ENCODE data around the gene DNAAF5. TPM values are rescaled to one million over a fixed set of nuclear protein-coding genes. Genes with fewer than 3 reads are reported as not detected.

The DNAAF5 gene
- total RNA-seq, 1 donor from 2014 or later: 15.2 TPM

DNA sequence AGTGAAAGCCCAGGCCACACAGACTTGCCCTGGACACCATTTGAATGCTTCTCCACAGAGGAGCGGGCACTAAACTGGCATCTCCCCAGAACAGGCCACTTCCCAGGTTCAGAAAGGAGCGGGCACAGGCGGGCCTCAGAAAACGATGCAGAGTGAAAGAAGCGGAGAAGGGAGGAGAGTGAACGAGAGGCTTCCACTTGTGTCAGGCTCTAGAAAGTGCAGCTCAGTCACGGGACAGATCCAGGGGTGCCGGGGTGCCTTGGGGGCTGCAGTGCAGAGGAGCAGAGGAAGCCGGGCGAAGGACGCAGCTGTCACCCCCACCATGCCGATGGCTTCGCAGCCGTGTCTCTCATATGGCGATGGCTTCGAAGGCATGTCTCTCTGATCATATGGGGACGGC, 26.7 kb downstream of the DNAAF5 start:
- peaks cover 18% of the 10 kb centered on the region for H3K4me1 Mint-ChIP-seq (ENCODE audit: low read depth, unreplicated experiment)
- DNase-seq: no peak
- peaks cover 20% of the 10 kb centered on the region for H3K27me3 Mint-ChIP-seq (ENCODE audit: unreplicated experiment)
- TF ChIP-seq, protein P1, sequence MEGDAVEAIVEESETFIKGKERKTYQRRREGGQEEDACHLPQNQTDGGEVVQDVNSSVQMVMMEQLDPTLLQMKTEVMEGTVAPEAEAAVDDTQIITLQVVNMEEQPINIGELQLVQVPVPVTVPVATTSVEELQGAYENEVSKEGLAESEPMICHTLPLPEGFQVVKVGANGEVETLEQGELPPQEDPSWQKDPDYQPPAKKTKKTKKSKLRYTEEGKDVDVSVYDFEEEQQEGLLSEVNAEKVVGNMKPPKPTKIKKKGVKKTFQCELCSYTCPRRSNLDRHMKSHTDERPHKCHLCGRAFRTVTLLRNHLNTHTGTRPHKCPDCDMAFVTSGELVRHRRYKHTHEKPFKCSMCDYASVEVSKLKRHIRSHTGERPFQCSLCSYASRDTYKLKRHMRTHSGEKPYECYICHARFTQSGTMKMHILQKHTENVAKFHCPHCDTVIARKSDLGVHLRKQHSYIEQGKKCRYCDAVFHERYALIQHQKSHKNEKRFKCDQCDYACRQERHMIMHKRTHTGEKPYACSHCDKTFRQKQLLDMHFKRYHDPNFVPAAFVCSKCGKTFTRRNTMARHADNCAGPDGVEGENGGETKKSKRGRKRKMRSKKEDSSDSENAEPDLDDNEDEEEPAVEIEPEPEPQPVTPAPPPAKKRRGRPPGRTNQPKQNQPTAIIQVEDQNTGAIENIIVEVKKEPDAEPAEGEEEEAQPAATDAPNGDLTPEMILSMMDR (IDR thresholded peaks at IDR 0.05; ENCODE audit: partially characterized antibody, unreplicated experiment): no peak
- H3K36me3 Mint-ChIP-seq (ENCODE audit: unreplicated experiment): peaks cover 21% of the 10 kb centered on the region
- no peak overlapping the region for H3K4me3 Mint-ChIP-seq (ENCODE audit: unreplicated experiment)
- no peak overlapping the region for H3K27ac Mint-ChIP-seq (ENCODE audit: unreplicated experiment)
- peaks cover 17% of the 10 kb centered on the region for H3K9me3 Mint-ChIP-seq (ENCODE audit: unreplicated experiment)

DNA sequence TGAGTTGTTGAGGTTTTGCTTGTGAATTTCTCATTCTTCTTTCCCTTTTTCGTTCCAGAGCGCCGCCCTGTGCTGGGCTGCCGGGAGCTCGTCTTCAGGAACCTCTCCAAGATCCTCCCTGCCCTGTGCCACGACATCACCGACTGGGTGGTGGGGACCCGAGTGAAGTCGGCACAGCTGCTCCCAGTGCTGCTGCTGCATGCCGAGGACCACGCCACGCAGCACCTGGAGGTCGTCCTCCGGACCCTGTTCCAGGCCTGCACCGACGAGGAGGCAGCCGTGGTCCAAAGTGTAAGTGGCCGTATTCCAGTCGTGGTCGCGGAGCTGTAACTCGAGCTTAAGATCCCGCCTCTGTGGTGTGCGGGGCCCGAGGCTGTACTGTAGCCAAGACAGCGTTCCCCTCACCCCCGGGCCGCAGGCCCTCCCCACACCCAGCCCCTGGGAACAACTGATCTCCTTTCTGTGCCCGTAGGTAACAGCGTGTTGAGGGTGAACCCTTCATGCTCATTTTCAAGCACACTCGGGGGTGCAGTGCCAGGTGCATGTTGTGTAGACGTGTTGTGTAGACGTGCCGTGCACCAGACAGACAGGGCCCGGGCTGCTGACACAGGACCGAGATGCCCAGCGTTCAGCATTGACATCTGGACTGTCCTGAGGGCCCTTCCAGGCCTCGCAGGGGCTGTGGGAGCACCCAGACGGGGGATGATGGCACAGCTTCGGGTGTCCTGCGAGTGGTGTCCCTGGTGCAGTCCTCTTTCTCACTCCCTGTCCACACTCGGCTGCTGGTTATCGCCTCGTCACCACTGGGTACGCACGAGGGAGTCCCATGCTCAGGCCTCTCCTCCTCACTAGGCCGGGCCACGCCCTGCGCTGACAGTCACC, 28.3 kb downstream of the DNAAF5 start:
- Mint-ChIP-seq H3K4me3 (ENCODE audit: unreplicated experiment) (no peak overlapping the region), H3K4me1 (ENCODE audit: low read depth, unreplicated experiment) (peaks cover 12% of the 10 kb centered on the region), H3K36me3 (ENCODE audit: unreplicated experiment) (peaks cover 21% of the 10 kb centered on the region), H3K27me3 (ENCODE audit: unreplicated experiment) (peaks cover 16% of the 10 kb centered on the region), H3K9me3 (ENCODE audit: unreplicated experiment) (peaks cover 15% of the 10 kb centered on the region), H3K27ac (ENCODE audit: unreplicated experiment) (no peak overlapping the region)
- TF ChIP-seq, protein P1 (IDR thresholded peaks at IDR 0.05; ENCODE audit: partially characterized antibody, unreplicated experiment): no peak
- no peak for DNase-seq

DNA sequence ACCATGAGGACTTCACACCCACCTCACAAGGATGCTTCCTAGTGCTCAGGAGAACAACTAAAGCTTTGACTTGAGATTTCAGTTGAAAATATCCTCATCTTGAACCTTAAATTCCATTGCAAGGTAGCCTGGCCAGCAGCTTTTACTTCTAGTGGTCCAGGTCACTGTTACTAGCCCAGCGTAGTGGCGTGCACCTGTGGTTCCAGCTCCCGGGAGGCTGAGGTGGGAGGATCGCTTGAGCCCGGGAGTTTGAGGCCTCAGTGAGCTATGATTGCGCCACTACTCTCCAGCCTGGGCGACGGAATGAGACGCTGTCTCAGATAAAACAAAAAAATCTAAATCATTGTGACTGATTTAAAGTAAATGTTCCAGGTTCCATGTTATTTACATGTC, 28.9 kb downstream of the DNAAF5 start:
- peaks cover 21% of the 10 kb centered on the region for H3K36me3 Mint-ChIP-seq (ENCODE audit: unreplicated experiment)
- TF ChIP-seq, protein P1 (IDR thresholded peaks at IDR 0.05; ENCODE audit: partially characterized antibody, unreplicated experiment): no peak
- H3K27me3 Mint-ChIP-seq (ENCODE audit: unreplicated experiment): peaks cover 14% of the 10 kb centered on the region
- no peak overlapping the region for H3K27ac Mint-ChIP-seq (ENCODE audit: unreplicated experiment)
- H3K9me3 Mint-ChIP-seq (ENCODE audit: unreplicated experiment): peaks cover 10% of the 10 kb centered on the region
- no peak for DNase-seq
- no peak overlapping the region for H3K4me3 Mint-ChIP-seq (ENCODE audit: unreplicated experiment)
- H3K4me1 Mint-ChIP-seq (ENCODE audit: low read depth, unreplicated experiment): peaks cover 8% of the 10 kb centered on the region

DNA sequence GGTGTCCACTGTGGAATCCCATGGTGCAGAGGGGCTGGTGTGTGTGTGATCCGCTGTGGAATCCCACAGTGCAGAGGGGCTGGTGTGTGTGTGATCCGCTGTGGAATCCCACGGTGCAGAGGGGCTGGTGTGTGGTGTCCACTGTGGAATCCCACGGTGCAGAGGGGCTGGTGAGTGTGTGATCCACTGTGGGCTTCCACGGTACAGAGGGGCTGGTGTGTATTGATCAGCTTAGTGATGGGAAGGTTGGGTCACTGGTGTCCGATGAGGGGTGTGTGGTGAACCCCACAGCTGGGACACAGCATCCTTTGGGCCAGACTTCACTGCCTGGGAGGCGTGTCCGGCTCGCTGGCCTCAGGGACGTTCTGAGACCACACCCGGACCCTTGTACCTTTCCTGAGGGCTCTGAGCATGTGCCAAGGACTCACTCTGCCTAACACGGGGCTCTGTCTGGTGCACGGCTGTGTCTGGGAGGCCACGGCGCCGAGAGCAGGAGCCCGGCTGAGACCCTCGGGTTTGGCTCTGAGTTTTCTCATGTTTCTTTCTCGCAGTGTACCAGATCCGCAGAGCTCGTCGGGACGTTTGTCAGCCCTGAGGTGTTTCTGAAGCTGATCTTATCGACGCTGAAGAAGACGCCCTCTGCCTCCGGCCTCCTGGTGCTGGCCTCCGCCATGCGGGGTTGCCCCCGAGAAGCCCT, 29.9 kb downstream of the DNAAF5 start:
- peaks cover 21% of the 10 kb centered on the region for H3K36me3 Mint-ChIP-seq (ENCODE audit: unreplicated experiment)
- H3K4me3 Mint-ChIP-seq (ENCODE audit: unreplicated experiment): no peak overlapping the region
- peaks cover 10% of the 10 kb centered on the region for H3K27me3 Mint-ChIP-seq (ENCODE audit: unreplicated experiment)
- H3K4me1 Mint-ChIP-seq (ENCODE audit: low read depth, unreplicated experiment): peaks cover 3% of the 10 kb centered on the region
- TF ChIP-seq, protein P1 (IDR thresholded peaks at IDR 0.05; ENCODE audit: partially characterized antibody, unreplicated experiment): no peak
- H3K27ac Mint-ChIP-seq (ENCODE audit: unreplicated experiment): no peak overlapping the region
- no peak for DNase-seq
- H3K9me3 Mint-ChIP-seq (ENCODE audit: unreplicated experiment): peaks cover 5% of the 10 kb centered on the region
